ENCODE measurements around the gene KCNS1.
"Not testable (repeated sequence)": the region's sequence is repeated elsewhere in the genome, so short reads cannot be mapped to it uniquely, and the experiment has no call there.

The KCNS1 gene, protein sequence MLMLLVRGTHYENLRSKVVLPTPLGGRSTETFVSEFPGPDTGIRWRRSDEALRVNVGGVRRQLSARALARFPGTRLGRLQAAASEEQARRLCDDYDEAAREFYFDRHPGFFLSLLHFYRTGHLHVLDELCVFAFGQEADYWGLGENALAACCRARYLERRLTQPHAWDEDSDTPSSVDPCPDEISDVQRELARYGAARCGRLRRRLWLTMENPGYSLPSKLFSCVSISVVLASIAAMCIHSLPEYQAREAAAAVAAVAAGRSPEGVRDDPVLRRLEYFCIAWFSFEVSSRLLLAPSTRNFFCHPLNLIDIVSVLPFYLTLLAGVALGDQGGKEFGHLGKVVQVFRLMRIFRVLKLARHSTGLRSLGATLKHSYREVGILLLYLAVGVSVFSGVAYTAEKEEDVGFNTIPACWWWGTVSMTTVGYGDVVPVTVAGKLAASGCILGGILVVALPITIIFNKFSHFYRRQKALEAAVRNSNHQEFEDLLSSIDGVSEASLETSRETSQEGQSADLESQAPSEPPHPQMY

DNA sequence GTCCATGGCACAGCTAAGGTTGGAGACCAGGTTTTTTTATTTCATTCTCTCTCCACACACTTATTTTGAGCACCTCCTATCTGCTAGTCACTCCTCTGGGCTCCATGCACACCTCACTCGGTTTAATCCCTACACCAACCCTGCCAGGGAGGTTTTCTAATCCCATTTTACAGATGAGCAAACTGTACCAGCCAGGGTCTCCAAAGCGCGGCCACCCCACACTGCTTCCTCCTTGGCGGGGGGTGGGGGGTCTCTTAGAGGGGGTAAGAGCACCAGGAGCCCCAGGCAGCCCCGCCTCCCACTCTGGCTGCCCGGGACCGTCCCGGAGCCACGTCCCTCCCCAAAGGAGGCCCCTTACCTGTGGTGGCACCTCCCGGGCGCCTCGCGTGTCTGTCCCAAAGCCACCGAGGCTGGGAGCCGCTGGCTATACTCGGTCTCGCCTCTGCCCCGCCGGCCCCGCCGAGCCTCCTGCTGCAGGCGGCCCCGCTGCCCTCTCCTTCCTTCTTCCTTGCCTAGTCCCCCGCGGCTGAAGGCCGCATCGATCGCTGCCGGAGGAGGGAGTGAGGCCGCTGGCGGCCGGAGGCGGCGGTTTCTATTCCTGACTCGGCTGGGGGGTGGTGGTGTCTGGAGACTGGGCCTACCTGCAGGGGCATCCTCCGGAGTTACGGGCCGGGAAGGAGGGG, at the start of gene KCNS1:
TSS of gene KCNS1 (minus strand) at position 565 of the 683 bp plus-strand sequence. CDS start 1,891 bp downstream, outside the sequence.
- DNase-seq = no peak

- no peak for DNase-seq
Observed at GRCh38 chr20:45149062-45149461, 48.1 kb upstream of the KCNS1 start.

GRCh38 chr20:45140836-45141235, 39.9 kb upstream of the KCNS1 start:
- no peak for DNase-seq

DNA sequence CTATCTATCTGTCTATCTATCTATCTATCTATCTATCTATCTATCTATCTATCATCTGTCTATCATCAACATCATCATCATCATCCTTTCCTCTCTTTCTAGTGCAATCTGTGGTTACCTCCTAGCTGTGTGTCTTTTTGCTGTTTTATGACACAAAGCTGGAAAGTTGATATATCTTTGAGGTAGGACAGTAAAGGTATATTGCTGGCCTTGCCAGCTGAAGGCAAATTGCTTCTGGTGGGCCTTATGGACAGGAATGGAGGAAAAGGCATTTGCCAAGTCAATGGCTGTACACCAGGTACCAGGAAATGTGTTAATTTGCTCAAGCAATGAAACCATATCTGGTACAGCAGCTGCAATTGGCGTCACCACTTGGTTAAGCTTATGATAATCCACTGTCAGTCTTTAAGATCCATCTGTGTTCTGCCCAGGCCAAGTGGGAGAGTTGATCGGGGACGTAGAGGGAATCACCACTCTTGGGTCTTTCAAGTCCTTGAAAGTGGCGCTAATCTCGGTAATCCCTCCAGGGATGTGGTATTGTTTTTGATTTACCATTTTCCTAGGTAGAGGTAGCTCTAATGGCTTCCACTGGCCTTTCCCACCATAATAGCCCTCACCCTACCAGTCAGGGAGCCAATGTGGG, 38.9 kb upstream of the KCNS1 start:
- not testable (repeated sequence) for DNase-seq

DNA sequence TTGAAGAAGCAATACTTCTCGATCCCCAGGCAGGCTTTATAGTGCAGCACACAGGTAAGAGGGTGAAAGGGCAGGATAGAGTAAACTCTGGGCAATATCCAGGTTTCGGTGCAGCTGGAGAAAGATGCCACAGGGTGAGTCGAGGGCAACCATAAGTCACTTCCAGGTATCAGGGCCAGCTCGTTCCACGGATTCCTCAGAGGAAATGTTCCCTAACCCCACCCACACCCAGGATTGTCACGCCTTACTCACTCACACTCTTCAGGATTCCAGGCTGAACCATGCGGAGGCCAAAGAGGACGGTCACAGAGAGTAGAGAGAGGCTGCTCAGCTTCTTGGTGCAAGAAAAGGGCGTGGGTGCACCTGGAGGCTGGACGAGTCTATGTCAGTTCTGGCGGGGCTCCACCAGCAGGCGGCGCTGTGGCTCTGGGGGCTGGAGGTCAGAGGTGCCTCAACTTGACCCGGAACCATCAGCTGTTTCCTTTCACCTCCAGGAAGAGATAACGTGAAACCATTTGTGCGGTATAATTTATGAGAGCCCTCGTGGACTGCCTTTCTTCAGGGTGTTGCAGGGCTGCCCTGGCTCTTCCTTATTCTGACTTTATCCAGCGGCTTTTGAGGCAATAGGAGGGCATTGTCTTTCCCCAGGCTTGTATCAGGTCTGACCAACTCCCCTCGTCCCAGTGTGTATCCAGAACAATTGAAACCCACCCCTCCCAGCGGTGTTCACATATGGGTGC, 37.8 kb upstream of the KCNS1 start:
- DNase-seq = peak; percentile 3

DNA sequence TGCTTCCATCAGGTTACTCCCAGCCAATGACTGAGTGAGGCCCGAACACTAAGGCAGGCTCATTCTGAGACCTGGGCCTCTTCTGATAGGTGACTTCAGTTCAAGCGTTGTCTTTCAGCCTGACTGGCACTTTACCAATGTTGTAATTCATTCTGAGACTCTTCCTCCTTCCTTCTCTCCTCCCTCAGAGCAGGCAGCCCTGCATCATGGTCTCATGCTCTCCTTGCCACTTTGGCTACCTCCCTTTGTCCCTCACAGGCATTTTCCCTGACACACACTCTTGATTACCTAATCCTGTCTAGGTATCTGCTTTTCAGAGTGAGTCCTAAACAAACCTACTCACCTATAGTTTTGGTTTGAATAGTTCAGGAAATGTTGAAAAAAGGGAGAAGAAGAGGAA, 36.0 kb upstream of the KCNS1 start:
- DNase-seq = no peak

GRCh38 chr20:45128099-45128498, 27.2 kb upstream of the KCNS1 start:
- DNase-seq = no peak

GRCh38 chr20:45124365-45124764, 23.4 kb upstream of the KCNS1 start, which contains the start of gene WFDC12:
Gene WFDC12 (minus strand): TSS chr20:45124465. CDS start chr20:45124447, 18 bp downstream.
- no peak for DNase-seq

DNA sequence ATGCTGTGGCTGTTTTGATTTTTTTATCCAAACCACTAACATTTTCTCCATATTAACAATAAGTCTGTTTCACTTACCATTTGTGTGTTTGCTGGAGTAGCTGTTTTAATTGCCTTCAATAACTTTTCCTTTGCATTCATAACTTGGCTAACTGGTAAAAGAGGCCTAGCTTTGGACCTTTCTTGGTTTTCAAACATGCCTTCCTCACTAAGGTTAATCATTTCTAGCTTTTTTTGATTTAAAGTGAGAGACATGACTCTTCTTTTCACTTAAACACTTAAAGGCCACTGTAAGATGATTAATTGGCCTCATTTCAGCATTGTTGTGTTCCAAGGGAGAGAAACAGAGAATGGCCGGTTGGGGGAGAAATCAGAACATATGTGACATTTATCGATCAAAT, 20.5 kb upstream of the KCNS1 start:
- DNase-seq = no peak

- DNase-seq = no peak
Observed at GRCh38 chr20:45119556-45120266, 18.8 kb upstream of the KCNS1 start.

DNA sequence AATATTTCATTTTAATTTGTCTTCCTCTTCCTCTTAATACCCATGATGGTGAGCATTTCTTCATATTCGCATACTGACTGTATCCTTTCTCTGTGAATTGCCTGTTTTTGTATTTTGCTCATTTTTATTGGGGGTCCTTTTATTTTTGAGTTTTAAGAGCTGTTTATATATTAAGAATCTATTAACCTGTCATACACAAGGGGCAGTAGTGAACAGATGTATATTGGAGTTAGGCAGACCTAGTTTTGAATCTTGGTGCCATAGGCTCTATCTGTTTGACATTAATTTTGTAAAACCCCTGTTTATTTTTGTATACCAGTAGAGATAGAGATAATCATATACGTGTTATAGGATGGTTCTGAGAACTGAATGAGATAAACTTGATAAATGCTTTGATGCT, 17.1 kb upstream of the KCNS1 start:
- DNase-seq = no peak

DNA sequence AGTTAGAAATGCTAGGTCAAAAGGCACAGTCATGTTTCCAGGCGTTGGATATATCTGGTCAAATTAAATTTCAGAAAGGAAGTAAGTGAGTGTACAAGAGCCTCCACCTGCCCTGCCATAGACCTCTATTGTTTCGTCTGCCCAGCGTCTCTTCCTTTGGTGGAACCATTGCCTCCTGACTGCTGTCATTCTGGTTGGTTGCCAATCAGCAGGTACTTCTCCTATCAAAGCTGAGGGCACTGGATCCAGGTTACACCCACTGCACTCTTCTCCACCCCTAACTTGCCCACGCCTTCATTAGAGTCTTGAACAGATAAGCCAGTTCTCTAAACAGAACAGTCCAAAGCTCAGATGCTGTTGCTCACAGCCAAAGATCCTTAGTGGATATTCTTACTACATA, 16.7 kb upstream of the KCNS1 start:
- peak; percentile 5 for DNase-seq

DNA sequence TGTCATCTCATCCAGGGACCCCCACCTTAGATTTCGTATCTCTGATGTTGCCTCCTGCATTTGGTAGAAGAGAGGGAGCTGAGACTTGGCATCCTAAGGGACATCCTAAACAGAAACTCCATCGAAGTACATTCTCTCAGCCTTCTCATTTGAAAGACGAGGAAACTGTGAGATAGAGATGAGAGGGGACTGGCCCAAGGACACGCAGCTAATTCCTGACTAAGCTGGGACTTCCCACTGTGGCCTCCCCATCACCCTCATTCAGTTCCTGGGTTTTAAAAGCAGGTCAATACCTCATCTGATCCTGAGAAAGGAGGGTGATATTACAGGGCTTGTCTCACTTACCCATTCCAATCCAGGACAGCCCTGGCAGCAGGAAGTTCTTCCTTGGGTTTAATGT, 14.9 kb upstream of the KCNS1 start:
- DNase-seq = no peak

DNA sequence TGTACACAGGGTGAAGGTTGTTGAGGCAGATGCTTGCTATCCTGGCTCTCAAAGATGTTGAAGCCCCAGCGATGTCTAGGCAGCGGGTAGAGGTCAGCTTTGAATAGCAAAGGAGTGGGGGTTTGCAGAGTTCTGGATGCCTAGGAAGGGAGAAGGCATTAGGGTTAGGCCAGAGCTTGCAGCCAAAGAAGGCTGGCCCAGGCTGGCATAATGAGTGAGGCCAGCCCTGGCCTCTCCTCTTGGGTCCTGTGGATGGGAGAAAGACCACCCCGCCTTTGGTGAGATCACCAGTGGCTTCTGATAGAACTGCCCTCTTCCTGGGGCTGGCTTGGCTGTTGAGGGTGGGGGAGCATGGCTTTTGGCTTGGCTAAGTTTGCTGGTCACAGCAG, 14.5 kb upstream of the KCNS1 start:
- no peak for DNase-seq

DNA sequence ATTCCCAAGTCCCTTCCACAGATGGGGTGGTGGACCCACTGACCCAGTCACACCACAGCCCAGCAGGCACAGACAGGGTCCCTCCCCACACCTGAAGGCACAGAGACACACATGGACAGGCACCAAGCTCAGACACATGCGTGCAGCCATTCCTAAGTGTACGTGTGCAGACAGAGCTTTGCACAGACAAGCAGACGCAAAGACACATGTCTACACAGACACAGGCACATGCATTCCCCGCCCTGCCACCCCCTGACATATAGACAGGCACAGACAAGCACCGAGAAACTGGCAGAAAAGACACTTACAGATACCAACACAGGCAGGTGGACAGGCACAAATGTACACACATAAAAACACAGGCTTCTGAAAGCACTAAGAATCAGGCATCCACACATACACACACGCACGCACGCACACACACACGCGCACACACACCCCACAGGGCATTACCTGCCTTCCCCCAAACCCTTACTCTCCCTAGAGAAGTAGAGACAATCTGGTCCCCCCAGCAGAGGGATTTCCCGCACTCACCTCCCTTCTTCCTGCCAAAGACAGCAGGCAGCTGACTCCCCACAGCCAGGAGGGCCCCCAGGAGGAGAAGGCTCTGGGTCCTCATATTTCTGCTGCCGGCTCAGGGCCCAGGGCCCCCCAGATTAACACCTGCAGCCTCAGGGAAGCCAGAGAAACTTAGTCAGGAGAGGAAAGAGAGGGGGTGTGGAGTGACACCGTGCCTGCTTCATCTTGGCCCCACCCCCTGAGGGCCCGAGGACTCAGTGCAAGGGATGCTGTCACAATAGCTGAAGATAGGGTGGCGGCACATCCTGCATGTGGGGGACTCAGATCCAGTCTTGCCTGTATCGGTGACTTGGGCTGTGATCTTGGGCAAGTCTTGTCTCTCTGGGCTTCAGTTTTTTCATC, 13.8 kb upstream of the KCNS1 start, which contains the start of gene WFDC5:
TSS of gene WFDC5 (minus strand) at position 710 of the 921 bp plus-strand sequence. CDS start at position 619, 91 bp downstream.
- no peak for DNase-seq

GRCh38 chr20:45113865-45114264, 12.9 kb upstream of the KCNS1 start:
- DNase-seq = no peak

GRCh38 chr20:45112754-45113153, 11.8 kb upstream of the KCNS1 start:
- DNase-seq = no peak

GRCh38 chr20:45111799-45112471, 11.0 kb upstream of the KCNS1 start:
- no peak for DNase-seq

DNA sequence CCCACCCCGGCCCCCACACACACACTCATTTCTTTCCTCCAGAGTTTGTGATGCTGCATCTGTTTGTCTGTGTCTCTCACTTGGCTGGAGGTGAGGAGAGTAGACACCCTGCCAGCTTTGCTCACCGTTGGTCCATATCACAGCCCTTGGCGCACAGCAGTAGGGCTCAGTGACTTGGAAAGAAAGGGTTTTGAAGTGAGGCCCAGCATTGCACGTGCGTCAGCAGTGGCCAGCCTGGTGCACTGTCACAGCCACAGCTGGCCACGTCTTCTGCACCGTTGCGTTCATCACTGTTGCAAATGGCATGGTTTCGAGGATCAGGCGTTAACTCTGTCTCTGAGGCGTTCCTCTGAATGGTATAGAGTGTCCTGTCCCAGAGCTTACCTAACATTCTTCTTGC, 10.4 kb upstream of the KCNS1 start:
- no peak for DNase-seq

GRCh38 chr20:45110301-45110700, 9.4 kb upstream of the KCNS1 start:
- DNase-seq = no peak
